Tibial artery (tissue), 4 donors: Measurements from ENCODE around the gene RAD9B.

Experiments
- DNase-seq, 2 donors: peaks; one replicate each; pipeline ENCODE4 v3.0.0-alpha.2; 2019
- H3K27ac ChIP-seq, 2 donors: fragments of 200-600 bp; sonication (generic) in 1 of 2; 1 replicate in 1 of 2; 2 replicates in 1 of 2; pipeline ENCODE4 v1.5.1; 2018 to 2019; ENCODE audit warnings: mild to moderate bottlenecking in 1 of 2
- H3K27me3 ChIP-seq, 2 donors: fragments of 200-600 bp; sonication (generic) in 1 of 2; one replicate each; pipeline versions ENCODE4 v1.5.1 to v1.6.0; 2016 to 2019
- H3K36me3 ChIP-seq, 3 donors: fragments of 200-600 bp; sonication (generic) in 2 of 3; one replicate each; pipeline ENCODE4 v1.5.1; 2016 to 2019; ENCODE audit warnings: mild to moderate bottlenecking in 2 of 3
- H3K4me1 ChIP-seq, 4 donors: fragments of 200-600 bp; sonication (generic) in 2 of 4; 1 replicate in 3 of 4; 2 replicates in 1 of 4; pipeline ENCODE4 v1.5.1; 2016 to 2019
- H3K4me3 ChIP-seq, 2 donors: fragments of 200-600 bp; sonication (generic) in 1 of 2; 1 replicate in 1 of 2; 2 replicates in 1 of 2; pipeline ENCODE4 v1.5.1; 2018 to 2019; ENCODE audit warnings: mild to moderate bottlenecking in 2 of 2
- H3K9me3 ChIP-seq, 3 donors: fragments of 200-600 bp; sonication (generic) in 1 of 3; one replicate each; pipeline ENCODE4 v1.5.1; 2016 to 2019
- CTCF ChIP-seq, 2 experiments: fragments of 200-600 bp in 1 of 2; fragments of 450-650 bp in 1 of 2; IDR thresholded peaks; one replicate each; pipeline ENCODE4 v1.5.1; 2017 to 2019; ENCODE audit warnings: antibody characterized with exemption in 2 of 2, mild to moderate bottlenecking in 1 of 2, moderate library complexity in 1 of 2
- intact Hi-C: fragments of 100-400 bp; cut with DNase I; formaldehyde crosslinking; loops from one replicate; pipeline ENCODE4 v1.15.0; 2023; ENCODE audit warnings: low total_unique reads

Gene RAD9B

GRCh38 chr12:110545812-110546211 lies 43.7 kb downstream of the RAD9B start:
- H3K27ac ChIP-seq, result peak overlapping the region in 1 of 2 donors; percentile 87
- H3K4me3 ChIP-seq, result no peak overlapping the region
- intact Hi-C loops, result no loop called here

GRCh38 chr12:110546339-110546738 lies 44.2 kb downstream of the RAD9B start:
- H3K4me1 ChIP-seq, result peaks cover 0 to 60% (median 40%) of the 10 kb centered on the region in 4 donors
- H3K36me3 ChIP-seq, result peaks cover 0 to 20% (median 5%) of the 10 kb centered on the region in 3 donors
- no peak for TF ChIP-seq CTCF (IDR thresholded peaks at IDR 0.05)
- intact Hi-C loops, result no loop called here
- no peak overlapping the region for H3K4me3 ChIP-seq
- no peaks in the 10 kb centered on the region for H3K27me3 ChIP-seq
- peak overlapping the region in 1 of 2 donors; percentile 87 for H3K27ac ChIP-seq
- H3K9me3 ChIP-seq, result no peaks in the 10 kb centered on the region
- no peak for DNase-seq

More at GRCh38 chr12:110545812-110546211, 43.7 kb downstream of the RAD9B start:
- Histone ChIP-seq H3K4me1 (peaks cover 0 to 56% (median 42%) of the 10 kb centered on the region in 4 donors), H3K9me3 (no peaks in the 10 kb centered on the region), H3K27me3 (no peaks in the 10 kb centered on the region), H3K36me3 (peaks cover 0 to 17% (median 4%) of the 10 kb centered on the region in 3 donors)
- no peak for TF ChIP-seq CTCF (IDR thresholded peaks at IDR 0.05)
- no peak for DNase-seq

GRCh38 chr12:110547090-110547489 lies 45.0 kb downstream of the RAD9B start:
- H3K27ac ChIP-seq, result no peak overlapping the region
- TF ChIP-seq CTCF (IDR thresholded peaks at IDR 0.05), result no peak
- intact Hi-C loops, result no loop called here
- no peaks in the 10 kb centered on the region for H3K27me3 ChIP-seq
- no peaks in the 10 kb centered on the region for H3K9me3 ChIP-seq
- peaks cover 0 to 20% (median 5%) of the 10 kb centered on the region in 3 donors for H3K36me3 ChIP-seq
- H3K4me1 ChIP-seq, result peaks cover 0 to 55% (median 38%) of the 10 kb centered on the region in 4 donors
- DNase-seq, result no peak
- no peak overlapping the region for H3K4me3 ChIP-seq

GRCh38 chr12:110548678-110549077 lies 46.5 kb downstream of the RAD9B start:
- Histone ChIP-seq H3K4me1 (peaks cover 0 to 40% (median 25%) of the 10 kb centered on the region in 4 donors), H3K36me3 (peaks cover 0 to 20% (median 5%) of the 10 kb centered on the region in 3 donors), H3K4me3 (no peak overlapping the region), H3K9me3 (no peaks in the 10 kb centered on the region), H3K27me3 (no peaks in the 10 kb centered on the region), H3K27ac (no peak overlapping the region)
- intact Hi-C loops, result no loop called here
- DNase-seq, result no peak
- TF ChIP-seq CTCF (IDR thresholded peaks at IDR 0.05), result no peak

GRCh38 chr12:110549716-110550115 lies 47.6 kb downstream of the RAD9B start:
- TF ChIP-seq CTCF (IDR thresholded peaks at IDR 0.05), result no peak
- DNase-seq, result no peak
- intact Hi-C loops, result no loop called here
- H3K27ac ChIP-seq, result no peak overlapping the region
- peaks cover 0 to 18% (median 5%) of the 10 kb centered on the region in 3 donors for H3K36me3 ChIP-seq
- no peaks in the 10 kb centered on the region for H3K9me3 ChIP-seq
- no peaks in the 10 kb centered on the region for H3K27me3 ChIP-seq
- H3K4me1 ChIP-seq, result peaks cover 0 to 31% (median 17%) of the 10 kb centered on the region in 4 donors
- no peak overlapping the region for H3K4me3 ChIP-seq

- peaks cover 0 to 13% (median 5%) of the 10 kb centered on the region in 3 donors for H3K36me3 ChIP-seq
- intact Hi-C loops, result no loop called here
- no peak overlapping the region for H3K27ac ChIP-seq
- no peak for TF ChIP-seq CTCF (IDR thresholded peaks at IDR 0.05)
- H3K9me3 ChIP-seq, result no peaks in the 10 kb centered on the region
- H3K4me1 ChIP-seq, result peaks cover 0 to 31% (median 13%) of the 10 kb centered on the region in 4 donors
- H3K4me3 ChIP-seq, result no peak overlapping the region
- no peaks in the 10 kb centered on the region for H3K27me3 ChIP-seq
- DNase-seq, result no peak
These were observed 48.9 kb downstream of the RAD9B start for GRCh38 chr12:110550981-110551380.
